SIG-M5 treated with dmso at 0.1 percent for 504 hours (cell line): Measurements from ENCODE around the gene ULK2.
A peak's percentile ranks its signal among the peaks of the same experiment; 100 is the strongest.
"Not testable (repeated sequence)": the region's sequence is repeated elsewhere in the genome, so short reads cannot be mapped to it uniquely, and the experiment has no call there.

Experiments used
- DNase-seq: peaks from one replicate; lab custom pipeline; 2025; ENCODE audit not compliant: unreplicated experiment; lab: John Stamatoyannopoulos, UW

ULK2 gene

DNA sequence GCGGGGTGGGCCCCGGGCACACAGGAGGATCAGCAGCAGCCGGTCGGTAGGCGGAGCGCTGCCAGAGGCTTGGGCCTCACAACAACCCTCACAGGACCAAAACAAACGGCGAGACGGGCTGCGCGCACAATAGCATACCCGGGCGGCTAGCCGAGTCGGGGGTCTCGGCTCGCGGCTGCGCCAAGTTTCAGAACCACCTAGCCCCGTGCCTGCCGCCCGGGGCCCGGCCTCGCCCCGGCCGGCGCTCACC is 732 bp downstream of the ULK2 start:
- DNase-seq = peak; percentile 23

DNA sequence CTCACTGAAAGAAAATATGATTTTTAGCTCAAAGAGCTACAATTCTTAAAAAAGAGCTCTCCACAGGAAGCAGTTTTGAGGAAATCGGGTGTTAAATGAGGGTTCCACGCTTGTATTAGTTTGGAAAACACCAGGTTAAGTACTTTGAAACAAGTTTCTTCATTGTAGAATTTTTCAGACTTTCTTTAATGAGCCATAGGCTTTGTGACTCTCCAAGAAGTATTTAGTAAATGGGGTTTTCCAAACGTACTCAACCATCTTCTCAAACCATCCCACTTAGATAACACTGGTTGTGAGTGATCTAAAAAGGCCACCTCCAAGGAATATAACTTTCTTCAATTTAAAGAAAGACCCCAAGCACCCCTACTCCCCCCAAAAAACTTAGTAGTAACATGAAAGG is 2.7 kb downstream of the ULK2 start:
- DNase-seq = no peak

DNA sequence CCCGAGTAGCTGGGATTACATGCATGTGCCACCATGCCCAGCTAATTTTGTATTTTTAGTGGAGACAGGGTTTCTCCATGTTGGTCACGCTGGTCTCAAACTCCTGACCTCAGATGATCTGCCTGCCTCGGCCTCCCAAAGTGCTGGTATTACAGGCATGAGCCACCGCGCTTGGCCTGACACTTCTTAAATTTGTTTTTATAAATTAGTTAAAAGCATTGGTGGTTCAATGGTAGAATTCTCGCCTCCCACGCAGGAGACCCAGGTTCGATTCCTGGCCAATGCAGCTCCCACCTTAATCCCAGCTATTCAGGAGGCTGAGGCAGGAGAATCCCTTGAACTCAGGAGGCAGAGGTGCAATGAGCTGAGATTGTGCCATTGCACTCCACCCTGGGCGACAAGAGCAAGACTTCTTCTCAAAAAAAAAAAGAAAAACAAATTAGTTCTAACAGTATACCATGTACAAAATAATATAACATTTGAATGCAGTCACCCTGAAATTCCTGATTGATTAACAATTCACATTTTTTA is 7.0 kb downstream of the ULK2 start:
- DNase-seq = not testable (repeated sequence)

DNA sequence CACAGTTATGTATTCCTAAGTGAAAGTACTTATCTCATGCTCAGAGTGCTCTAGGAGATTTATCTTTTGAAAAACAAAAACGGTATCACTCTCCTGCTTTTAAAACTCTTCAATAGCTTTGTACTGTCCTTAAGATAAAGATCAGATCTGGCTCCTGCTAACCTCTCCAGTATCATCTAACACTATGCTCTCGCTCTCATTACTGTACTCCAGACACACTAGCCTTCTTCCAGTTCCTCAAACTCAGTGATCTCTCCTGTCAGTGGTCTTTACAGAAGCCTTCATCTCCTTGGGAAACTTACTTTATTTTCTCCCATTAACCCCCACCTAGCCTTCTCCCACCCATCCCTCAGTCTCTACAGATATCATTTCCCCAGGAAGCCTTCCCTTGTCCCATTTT is 10.1 kb downstream of the ULK2 start:
- no peak for DNase-seq

DNA sequence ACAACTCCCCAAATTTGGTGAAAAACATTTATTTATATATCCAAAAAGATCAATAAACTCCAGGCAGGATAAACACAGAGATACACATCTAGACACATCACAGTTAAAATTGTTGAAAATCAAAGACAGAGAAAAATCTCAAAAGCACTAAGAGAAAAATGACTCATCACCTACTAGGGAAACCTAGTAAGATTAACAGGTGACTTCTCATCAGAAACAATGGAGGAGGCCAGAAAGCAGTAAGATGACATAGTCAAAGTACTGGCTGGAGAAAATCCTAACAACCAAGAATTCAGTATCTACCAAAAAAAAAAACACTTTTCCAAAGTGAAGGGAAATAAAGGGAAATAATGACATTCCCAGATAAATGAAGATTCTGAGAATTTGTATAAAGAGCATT is 33.8 kb downstream of the ULK2 start:
- no peak for DNase-seq

DNA sequence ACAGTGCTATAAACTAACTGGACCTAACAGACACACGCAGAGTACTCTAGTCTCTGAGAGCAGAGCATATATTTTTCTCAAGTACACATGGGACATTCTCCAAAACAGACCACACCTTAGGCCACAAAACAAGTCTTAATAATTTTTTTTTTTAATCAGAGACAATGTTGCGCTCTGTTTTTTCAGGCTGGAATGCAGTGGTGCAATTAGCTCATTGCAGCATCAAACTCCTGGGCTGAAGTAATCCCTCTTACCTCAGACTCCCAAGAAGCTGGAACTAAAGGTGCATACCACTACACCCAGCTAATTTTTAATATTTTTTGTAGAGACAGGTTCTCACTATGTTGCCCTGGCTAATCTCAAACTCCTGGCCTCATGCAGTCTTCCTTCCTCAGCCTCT is 37.7 kb downstream of the ULK2 start:
- no peak for DNase-seq

DNA sequence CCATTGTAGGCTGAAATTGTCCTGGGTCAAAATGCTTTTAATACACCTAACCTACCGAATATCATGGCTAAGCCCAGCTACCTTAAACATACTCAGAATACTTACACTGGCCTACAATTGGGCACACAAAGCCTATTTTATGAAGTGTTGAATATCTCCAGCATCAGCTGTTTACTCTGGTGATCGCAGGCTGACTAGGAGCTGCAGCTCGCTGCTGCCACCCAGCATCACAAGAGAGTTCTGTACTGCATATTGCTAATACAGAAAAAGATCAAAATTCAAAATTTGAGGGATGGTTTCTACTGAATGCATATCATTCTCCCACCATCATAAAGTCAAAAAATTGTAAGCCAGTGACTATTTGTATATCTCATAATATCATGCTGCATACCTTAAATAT is 55.3 kb downstream of the ULK2 start:
- DNase-seq = peak; percentile 9

DNA sequence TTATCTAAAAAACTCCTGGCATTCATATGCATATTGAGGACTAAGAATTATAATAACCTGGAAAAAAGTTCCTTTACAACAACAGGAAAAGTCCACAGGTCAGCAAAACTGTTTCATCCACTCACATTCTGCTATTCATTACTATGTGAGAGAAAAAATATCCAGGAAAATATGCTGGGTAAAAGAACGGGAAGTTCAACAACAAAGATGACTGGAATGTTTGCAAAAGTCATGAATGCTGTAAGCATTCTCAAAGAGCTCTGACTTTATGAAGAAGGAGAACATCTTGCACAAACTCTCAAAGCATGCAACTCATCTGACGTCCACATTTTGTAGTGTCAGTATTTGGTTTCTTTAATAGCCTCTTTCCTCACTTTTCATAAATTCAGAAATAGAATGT is 62.7 kb downstream of the ULK2 start:
- DNase-seq = no peak

DNA sequence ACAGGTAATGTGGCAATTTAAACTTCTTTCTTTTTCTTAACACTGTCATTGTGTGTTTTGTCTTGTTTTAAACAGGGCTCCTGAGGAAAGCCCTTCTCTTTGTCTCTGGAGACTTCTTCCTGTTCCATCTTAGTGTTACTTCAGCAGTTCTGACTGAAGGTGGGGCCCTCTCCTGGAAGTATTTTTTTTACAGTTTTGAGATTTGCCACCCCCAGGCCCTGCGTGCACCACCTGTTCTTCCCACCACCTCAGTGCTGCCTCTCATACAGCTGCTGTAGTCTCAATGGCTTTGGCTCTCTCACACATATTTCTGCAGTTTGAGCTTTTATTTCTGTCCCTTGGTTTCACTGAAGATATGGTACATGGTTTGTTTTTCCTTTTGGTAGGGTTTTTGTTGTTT is 67.2 kb downstream of the ULK2 start:
- no peak for DNase-seq

DNA sequence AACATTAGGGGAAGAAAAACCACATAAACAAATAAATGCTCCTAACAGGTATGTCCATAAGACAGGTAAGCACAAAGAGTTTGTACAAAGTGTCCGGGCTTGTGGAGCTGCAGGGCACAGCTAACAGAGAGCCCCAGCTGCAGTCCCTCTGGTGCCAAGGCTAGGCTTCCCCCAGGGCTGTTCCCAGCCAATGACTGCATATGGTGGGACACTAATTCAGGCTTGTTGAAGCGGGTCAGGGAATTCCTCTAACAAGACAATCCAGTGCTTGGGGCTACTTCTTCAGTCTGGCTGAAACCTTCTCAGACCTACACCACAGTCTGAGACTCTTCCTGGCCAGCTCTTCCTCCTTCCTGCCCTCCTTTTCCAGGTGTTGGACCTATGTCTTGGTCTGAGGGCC is 67.9 kb downstream of the ULK2 start:
- DNase-seq = no peak

DNA sequence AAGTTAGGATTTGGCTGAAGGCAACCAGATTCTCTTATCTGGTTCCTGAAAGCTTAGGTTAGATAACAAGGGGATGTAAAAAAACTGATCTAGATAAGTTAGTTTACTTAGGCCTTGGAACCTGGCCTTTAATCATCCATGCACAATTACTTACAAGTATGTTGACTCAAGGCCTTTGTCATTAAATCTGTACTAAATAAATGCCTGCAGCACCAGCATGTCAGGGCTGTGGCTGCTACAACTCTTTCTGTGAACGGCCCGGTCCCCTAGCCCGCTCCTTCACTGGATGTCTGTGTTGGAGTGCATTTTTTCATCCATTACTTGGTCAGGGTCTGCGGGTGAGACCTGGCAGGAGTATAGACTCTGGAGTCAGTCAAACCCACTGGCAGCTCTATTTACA is 71.3 kb downstream of the ULK2 start:
- DNase-seq = no peak

DNA sequence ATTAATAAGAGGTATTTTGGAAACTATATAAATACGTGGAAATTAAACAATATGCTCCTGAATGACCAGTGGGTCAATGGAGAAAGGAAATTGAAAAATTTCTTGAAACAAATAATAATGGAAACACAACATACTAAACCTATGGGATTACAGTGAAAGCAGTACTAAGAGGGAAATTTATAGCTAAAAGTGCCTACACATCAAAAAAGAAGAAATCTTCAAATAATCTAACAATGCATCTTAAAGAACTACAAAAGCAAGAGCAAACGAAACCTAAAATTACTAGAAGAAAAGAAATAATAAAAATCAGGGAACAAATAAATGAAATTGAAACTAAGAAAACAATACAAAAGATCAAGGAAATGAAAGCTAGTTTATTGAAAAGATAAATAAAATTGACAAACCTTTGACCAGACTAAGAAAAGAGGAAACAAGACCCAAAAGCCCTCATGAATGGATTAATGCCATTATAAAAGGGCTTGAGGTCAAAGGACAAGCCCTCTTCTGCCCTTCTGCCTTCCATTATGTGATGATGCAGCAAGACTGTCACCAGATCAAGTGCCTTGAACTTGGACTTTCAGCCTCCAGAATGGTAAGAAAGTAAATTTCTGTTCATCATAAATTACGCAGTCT is 75.7 kb downstream of the ULK2 start:
- DNase-seq = no peak

DNA sequence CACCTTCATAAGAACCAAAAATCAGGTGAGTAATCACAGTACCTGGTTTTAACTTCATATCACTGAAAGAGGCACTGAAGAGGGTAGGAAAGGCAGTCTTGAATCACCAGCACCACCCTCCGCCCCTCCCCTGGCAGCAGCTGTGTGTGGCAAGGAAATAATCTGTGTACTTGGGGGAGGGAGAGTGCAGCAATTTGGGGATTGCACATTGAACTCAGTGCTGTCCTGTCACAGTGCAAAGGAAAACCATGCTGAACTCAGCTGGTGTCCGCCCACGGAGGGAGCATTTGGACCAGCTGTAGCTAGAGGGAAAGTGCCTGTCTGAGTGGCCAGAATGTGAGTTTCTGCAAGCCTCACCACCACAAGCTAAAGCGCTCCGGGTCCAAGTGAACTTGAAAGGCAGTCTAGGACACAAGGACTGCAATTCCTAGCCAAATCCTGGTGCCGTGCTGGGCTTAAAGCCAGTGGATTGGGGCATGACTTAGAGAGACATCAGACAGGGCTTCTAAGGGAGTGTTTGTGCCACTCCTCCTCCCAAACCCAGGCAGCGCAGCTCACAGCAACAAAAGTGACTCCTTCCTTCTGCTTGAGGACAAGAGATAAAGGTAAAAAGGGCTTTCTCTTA is 79.9 kb downstream of the ULK2 start:
- no peak for DNase-seq

DNA sequence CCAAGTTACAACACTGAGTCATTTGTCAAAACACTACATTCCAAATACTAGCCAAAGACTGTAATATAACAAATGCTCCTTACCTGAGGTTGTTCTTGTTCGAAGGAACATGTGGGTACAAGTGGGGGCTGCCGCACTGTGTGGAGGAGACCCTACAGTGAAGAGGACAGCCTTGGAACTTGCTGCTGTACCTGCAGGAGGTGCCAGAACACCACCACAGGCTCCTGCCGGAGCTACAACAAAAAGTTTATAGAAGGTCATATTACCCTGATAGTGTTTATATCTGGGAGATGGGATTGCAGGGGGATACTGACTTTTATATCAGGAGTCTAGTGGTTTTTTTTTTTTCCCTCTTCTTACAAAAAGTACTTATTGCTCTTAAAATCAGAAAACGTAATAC is 81.9 kb downstream of the ULK2 start:
- no peak for DNase-seq

DNA sequence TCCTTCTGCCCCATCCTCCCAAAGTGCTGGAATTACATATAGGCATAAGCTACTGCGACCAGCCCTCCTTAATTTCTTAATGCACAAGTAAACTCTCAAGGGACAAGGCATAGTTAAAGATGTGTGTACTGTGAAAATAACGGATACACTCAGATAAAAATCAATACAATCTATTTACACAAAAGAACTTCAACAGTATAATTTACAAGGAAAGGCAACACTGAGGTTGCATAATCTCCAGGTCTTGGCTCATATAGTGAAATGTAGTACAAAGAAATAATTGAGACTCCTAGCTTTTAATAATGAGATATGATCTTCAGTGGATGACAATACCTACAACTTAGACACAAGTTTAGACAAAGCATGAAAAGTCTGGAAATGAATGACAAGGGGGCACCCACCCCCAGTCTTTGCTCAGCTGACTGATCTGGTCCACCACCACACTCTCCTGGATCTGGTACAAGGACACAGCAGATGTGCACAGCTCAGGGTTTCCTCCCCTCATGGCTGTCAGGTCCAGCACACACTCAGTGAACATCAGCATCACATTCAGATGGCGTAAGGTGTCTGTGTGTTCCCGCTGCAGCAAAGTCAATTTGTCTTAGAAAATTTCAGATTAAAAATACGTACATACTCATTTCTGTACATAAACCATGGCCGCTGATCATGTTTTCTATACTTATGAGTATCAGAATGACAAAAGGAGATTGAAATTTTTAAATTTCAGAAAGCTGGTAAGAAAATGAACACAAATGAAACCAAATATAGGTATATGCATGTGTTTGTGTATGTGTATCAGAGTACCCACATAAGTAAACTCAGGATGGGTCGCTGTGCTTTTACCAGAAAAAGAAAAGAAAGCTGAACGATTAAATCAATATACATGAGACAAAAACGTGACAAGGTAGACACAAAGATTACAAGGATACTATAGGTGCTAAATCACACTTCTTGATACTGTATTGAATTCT is 86.0 kb downstream of the ULK2 start:
- no peak for DNase-seq

DNA sequence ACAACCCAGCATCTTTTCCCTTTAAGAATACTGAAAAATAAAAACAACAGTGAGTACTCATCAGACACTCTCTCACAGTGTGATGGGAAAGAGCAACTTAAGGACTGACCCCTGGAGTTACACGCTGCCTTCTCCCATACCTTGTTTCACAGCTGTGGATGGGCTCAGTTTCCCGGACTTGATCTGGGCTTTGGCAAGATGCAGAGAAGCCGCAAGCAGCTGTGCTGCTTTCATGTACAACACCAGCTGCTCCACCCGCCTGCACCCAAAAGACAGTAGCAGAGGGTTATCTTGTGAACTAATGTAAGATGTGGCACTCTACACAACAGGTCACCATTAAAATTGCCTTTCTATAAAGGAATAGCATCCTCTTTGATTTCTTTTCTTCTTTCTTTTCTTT is 86.9 kb downstream of the ULK2 start:
- DNase-seq = no peak

DNA sequence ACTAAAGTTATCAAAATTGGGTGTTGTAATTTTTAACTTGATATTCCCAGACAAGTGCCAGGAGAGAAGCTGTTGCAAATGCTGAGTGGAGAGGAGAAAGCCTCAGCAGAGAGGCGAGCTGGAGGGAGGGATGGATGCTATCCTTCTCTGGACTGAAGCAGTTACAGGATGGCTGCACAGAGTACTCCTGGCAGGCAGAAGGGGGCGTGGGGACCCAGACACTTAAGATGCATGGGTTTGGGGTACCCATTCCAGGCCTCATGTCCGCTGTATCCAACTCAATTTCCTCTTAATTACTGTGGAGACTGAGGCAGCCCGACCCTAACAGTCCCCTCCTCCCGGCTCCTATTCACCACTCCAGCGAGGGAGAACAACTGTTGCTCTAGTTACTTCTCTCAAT is 94.2 kb downstream of the ULK2 start:
- DNase-seq = no peak

DNA sequence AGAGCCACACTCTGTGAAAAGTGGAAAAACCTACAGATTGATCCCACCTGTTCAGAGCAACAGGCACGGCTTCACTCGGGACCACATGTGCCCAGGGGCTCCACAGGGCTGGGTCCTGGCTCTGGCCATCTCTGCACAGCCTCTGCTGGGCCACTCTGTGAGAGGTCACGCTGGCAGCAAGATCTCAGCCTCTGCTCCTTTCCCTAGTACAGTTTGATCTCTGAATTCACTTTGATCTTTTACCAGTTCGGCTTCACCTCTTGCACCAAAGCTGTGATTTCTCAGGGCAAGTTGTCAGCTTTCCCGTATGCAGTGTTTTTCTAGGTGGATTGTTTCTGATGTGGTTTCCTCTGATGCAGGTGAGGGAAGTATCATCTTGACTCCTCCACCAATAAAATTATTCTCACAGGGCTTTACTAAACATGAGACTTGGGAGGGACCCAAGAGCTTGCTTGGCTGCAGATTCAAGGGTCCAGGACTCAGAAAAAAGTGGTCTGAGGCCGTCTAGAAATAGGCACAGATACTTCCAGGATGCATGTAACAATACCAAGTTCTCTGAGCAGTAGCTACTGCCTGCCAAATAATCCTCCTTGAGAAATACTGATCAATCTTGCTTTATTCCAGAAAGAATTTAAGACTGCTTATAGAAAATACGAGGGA is 95.6 kb downstream of the ULK2 start:
- DNase-seq = no peak

DNA sequence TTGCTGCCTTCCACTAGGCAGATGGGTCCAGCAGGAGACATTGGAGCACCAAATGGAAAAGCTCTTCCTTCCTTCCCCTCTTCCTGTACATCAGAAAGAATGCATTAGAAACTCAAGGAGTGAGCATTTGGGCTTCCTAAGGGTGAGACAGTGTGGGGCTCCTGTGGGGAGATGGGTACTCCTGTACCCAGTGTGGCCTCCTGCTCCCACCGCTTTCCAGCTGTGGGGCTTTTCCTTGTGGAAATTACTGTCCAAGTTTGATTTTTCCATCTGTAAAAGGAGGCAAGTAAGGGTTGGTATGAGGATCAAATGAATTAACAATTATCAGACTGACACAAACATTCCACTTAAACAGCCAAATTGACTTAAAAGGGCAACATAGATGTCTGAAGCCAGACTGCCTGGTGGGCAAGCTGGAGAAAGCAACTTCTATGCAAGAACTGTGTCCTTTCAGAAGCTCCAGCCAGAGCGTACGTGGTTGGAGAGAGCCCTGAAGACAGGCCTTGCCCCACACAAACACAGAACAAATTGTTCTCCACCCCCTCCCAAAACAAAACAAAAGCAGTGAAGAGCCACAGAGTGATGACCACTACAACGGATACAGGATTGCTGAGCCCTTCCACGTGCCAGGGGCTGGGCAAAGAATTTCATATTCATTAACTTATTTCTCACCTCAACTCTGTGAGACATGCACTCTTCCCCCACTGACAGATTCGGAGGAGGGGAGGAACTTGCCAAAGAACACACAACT is 96.6 kb downstream of the ULK2 start:
- DNase-seq = no peak

DNA sequence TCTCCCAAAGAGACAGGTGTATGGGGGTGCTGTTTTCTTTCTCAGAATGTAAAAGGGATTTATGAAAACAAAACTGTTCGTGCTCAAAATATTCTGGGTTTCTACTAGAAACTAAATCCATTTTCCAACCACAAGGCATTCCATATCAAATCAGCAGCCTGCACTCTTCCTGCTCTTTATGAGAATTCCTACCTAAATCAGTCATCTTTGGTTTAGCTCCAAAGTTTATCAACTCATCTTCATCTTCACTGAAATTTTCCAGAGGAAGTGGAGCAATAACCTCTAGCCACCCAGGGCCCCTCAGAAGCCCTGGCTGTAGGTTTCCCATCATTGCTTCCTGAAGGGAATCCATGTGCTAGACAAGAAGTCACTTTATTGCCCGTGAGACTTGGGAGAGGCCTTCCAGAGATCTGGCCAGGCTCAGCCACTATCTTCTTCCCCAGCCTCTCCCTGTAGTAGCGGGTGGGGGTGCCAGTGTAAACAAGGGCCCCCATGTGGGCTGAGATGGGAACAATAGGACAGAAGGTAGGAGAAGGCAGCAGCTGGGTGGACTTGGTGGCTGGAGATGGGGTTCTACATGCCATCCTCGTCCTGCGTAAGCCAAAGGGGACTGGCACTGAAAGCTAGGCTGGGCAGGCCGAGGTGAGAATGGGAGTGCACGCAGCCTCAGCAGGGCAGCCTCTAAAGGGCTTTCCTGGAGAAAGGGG is 97.6 kb downstream of the ULK2 start:
- no peak for DNase-seq
